ENCODE measurements around the gene AKT1. TPM values are rescaled to one million over a fixed set of nuclear protein-coding genes. Genes with fewer than 3 reads are reported as not detected.

AKT1 gene
- total and polyA plus RNA-seq, 3 experiments from 2014 or later: 34.1 to 150 (median 147) TPM

- Histone ChIP-seq H3K27me3 (ENCODE audit: insufficient read depth, low read length, poor library complexity, severe bottlenecking) (no peaks in the 10 kb centered on the region), H3K9me3 (ENCODE audit: low read length) (no peaks in the 10 kb centered on the region), H3K36me3 (ENCODE audit: insufficient read depth, low read length) (no peaks in the 10 kb centered on the region), H3K4me1 (ENCODE audit: insufficient read depth, low read length) (no peaks in the 10 kb centered on the region), H3K27ac (ENCODE audit: low read depth, low read length) (no peak overlapping the region), H3K4me3 (ENCODE audit: low read length) (no peak overlapping the region)
- Mint-ChIP-seq H3K9me3 (peaks cover 0 to 2% (median 0%) of the 10 kb centered on the region in 5 donors), H3K4me3 (no peak overlapping the region), H3K27me3 (no peaks in the 10 kb centered on the region), H3K27ac (peak overlapping the region in 1 of 8 donors; percentile 6), H3K36me3 (peaks cover 6 to 49% (median 7%) of the 10 kb centered on the region in 3 donors), H3K4me1 (peaks cover 0 to 15% (median 3%) of the 10 kb centered on the region in 3 donors)
- DNase-seq: no peak
- ChIA-PET POLR2A (no interaction called here), CTCF (interaction anchor here (8.7 kb wide), 1 partner anchor 54 kb away, joined by 118 read pairs; no protein-coding TSS in a partner anchor)
Observed at GRCh38 chr14:104772707-104773504, 22.6 kb downstream of the AKT1 start.

DNA sequence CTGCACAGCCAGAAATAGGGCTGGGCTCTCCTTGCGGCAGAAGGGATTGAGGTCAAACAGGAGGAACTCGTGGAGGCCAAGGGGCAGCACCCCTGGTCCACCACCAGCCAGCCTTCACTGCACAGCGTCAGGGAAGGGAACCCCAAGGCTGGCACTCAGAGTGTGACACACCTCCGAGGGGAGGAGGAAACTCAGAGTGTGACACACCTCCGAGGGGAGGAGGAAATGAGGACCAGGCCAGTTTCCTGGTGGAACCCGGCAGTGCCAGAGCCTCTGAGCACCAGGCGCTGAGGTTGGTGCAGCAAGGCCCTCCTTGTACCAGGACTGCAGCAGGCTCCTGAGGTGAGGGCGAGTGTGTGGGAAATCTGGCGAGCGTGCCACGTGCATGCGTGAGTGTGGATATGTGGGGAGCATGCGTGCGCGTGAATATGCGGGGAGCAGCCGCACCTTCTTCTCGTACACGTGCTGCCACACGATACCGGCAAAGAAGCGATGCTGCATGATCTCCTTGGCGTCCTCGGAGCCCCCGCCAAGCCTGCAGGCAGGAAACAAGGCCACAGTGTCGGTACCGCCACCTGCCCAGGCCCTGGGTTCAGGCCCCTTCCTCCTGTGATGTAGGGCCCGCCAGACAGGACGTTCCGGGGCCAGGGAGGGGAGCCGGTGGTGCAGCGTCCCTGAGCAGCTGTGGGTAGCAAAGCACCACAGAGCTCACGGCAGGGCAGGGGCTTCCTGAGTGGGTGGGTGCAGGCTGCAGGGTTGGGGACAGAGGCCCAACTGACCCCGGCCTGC is 23.4 kb downstream of the AKT1 start:
- Mint-ChIP-seq H3K27me3 (no peaks in the 10 kb centered on the region), H3K27ac (peak overlapping the region in 1 of 8 donors; percentile 50), H3K9me3 (peaks cover 0 to 2% (median 0%) of the 10 kb centered on the region in 5 donors), H3K4me1 (peaks cover 0 to 15% (median 3%) of the 10 kb centered on the region in 3 donors), H3K4me3 (no peak overlapping the region), H3K36me3 (peaks cover 6 to 48% (median 7%) of the 10 kb centered on the region in 3 donors)
- DNase-seq: no peak
- ChIA-PET CTCF (interaction anchor here (8.7 kb wide), 1 partner anchor 55 kb away, joined by 118 read pairs; no protein-coding TSS in a partner anchor), POLR2A (interaction anchor here (0.6 kb wide), 1 partner anchor 53 kb away, joined by 3 read pairs; no protein-coding TSS in a partner anchor)
- no peaks in the 10 kb centered on the region for H3K27me3 ChIP-seq (ENCODE audit: insufficient read depth, low read length, poor library complexity, severe bottlenecking)
- H3K4me3 ChIP-seq (ENCODE audit: low read length): no peak overlapping the region
- H3K9me3 ChIP-seq (ENCODE audit: low read length): no peaks in the 10 kb centered on the region
- no peaks in the 10 kb centered on the region for H3K36me3 ChIP-seq (ENCODE audit: insufficient read depth, low read length)
- H3K4me1 ChIP-seq (ENCODE audit: insufficient read depth, low read length): no peaks in the 10 kb centered on the region
- no peak overlapping the region for H3K27ac ChIP-seq (ENCODE audit: low read depth, low read length)

GRCh38 chr14:104771374-104771773 is 24.2 kb downstream of the AKT1 start:
- Mint-ChIP-seq H3K9me3 (peaks cover 0 to 2% (median 0%) of the 10 kb centered on the region in 5 donors), H3K27me3 (no peaks in the 10 kb centered on the region), H3K4me1 (peaks cover 0 to 15% (median 3%) of the 10 kb centered on the region in 3 donors), H3K4me3 (no peak overlapping the region), H3K36me3 (peaks cover 6 to 44% (median 7%) of the 10 kb centered on the region in 3 donors), H3K27ac (no peak overlapping the region)
- Histone ChIP-seq H3K27ac (ENCODE audit: low read depth, low read length) (no peak overlapping the region), H3K4me3 (ENCODE audit: low read length) (no peak overlapping the region), H3K36me3 (ENCODE audit: insufficient read depth, low read length) (no peaks in the 10 kb centered on the region), H3K9me3 (ENCODE audit: low read length) (no peaks in the 10 kb centered on the region), H3K4me1 (ENCODE audit: insufficient read depth, low read length) (no peaks in the 10 kb centered on the region), H3K27me3 (ENCODE audit: insufficient read depth, low read length, poor library complexity, severe bottlenecking) (no peaks in the 10 kb centered on the region)
- CTCF ChIA-PET: interaction anchor here (1.3 to 8.7 kb wide), 2 partner anchors 46 to 56 kb away, joined by 4 to 118 read pairs; no protein-coding TSS in a partner anchor
- POLR2A ChIA-PET: interaction anchor here (0.6 kb wide), 1 partner anchor 54 kb away, joined by 3 read pairs; no protein-coding TSS in a partner anchor
- no peak for DNase-seq

DNA sequence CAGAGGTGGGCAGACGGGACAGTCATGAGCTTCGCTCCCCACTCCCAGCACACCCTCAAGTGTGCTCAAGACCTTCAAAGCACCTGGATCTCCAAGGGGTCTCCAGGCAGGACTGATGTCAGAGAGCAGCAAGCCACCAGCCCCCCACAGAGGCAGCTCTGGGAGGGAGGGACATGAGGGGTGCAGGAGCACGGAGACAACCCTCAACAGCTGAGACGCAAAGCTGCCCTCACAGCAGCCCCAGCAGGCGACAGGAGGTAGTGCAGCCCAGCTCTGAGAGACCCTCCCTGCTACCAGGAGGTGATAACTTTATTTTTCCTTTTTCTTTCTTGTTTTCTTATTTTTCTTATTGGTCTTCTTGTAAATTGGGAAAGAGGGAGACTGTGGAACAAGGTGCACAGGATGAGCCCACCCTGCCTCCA is 24.7 kb downstream of the AKT1 start:
- no peak overlapping the region for H3K27ac ChIP-seq (ENCODE audit: low read depth, low read length)
- no peaks in the 10 kb centered on the region for H3K9me3 ChIP-seq (ENCODE audit: low read length)
- POLR2A ChIA-PET: interaction anchor here (0.6 kb wide), 1 partner anchor 306 kb away, joined by 3 read pairs; no protein-coding TSS in a partner anchor
- H3K4me1 ChIP-seq (ENCODE audit: insufficient read depth, low read length): no peaks in the 10 kb centered on the region
- H3K36me3 ChIP-seq (ENCODE audit: insufficient read depth, low read length): no peaks in the 10 kb centered on the region
- peaks cover 0 to 15% (median 3%) of the 10 kb centered on the region in 3 donors for H3K4me1 Mint-ChIP-seq
- CTCF ChIA-PET: interaction anchor here (1.2 to 8.7 kb wide), 3 partner anchors 23 to 56 kb away, joined by 3 to 118 read pairs (median 4); no protein-coding TSS in a partner anchor
- H3K36me3 Mint-ChIP-seq: peaks cover 6 to 42% (median 7%) of the 10 kb centered on the region in 3 donors
- H3K27me3 Mint-ChIP-seq: no peaks in the 10 kb centered on the region
- peak overlapping the region in 1 of 8 donors; percentile 46 for H3K27ac Mint-ChIP-seq
- H3K27me3 ChIP-seq (ENCODE audit: insufficient read depth, low read length, poor library complexity, severe bottlenecking): no peaks in the 10 kb centered on the region
- peaks cover 0 to 2% (median 0%) of the 10 kb centered on the region in 5 donors for H3K9me3 Mint-ChIP-seq
- no peak overlapping the region for H3K4me3 Mint-ChIP-seq
- DNase-seq: no peak
- no peak overlapping the region for H3K4me3 ChIP-seq (ENCODE audit: low read length)

DNA sequence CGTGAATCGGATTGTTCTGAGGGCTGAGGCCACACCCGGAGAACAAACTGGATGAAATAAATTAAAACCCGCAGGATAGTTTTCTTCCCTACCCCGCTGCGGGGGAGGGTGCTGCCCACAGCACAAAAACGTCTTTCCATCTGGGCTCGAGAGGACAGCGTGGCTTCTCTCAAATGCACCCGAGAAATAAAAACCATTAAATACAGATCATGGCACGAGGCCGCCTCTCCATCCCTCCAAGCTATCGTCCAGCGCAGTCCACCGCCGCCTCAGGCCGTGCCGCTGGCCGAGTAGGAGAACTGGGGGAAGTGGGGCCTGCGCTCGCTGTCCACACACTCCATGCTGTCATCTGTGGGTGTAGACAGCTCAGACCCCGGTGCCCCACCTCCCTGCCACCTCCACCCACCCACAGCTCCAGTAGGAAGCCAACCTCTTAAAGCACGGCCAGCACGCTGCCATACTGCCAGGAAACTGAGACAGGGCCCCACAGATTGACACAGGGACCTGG is 25.4 kb downstream of the AKT1 start:
- CTCF ChIA-PET: interaction anchor here (1.2 to 8.7 kb wide), 2 partner anchors 24 to 57 kb away, joined by 3 to 118 read pairs; no protein-coding TSS in a partner anchor
- Histone ChIP-seq H3K27me3 (ENCODE audit: insufficient read depth, low read length, poor library complexity, severe bottlenecking) (no peaks in the 10 kb centered on the region), H3K4me1 (ENCODE audit: insufficient read depth, low read length) (no peaks in the 10 kb centered on the region), H3K4me3 (ENCODE audit: low read length) (no peak overlapping the region), H3K36me3 (ENCODE audit: insufficient read depth, low read length) (no peaks in the 10 kb centered on the region), H3K9me3 (ENCODE audit: low read length) (no peaks in the 10 kb centered on the region), H3K27ac (ENCODE audit: low read depth, low read length) (no peak overlapping the region)
- peaks cover 0 to 15% (median 3%) of the 10 kb centered on the region in 3 donors for H3K4me1 Mint-ChIP-seq
- H3K27ac Mint-ChIP-seq: peak overlapping the region in 1 of 8 donors; percentile 56
- H3K9me3 Mint-ChIP-seq: peaks cover 0 to 2% (median 0%) of the 10 kb centered on the region in 5 donors
- no peak for DNase-seq
- peaks cover 6 to 42% (median 7%) of the 10 kb centered on the region in 3 donors for H3K36me3 Mint-ChIP-seq
- H3K27me3 Mint-ChIP-seq: no peaks in the 10 kb centered on the region
- POLR2A ChIA-PET: interaction anchor here (0.6 kb wide), 1 partner anchor 307 kb away, joined by 3 read pairs; no protein-coding TSS in a partner anchor
- H3K4me3 Mint-ChIP-seq: no peak overlapping the region

GRCh38 chr14:104769324-104770071 is 26.1 kb downstream of the AKT1 start:
- Mint-ChIP-seq H3K4me3 (no peak overlapping the region), H3K27me3 (no peaks in the 10 kb centered on the region), H3K9me3 (peaks cover 0 to 2% (median 0%) of the 10 kb centered on the region in 5 donors), H3K27ac (peak overlapping the region in 1 of 8 donors; percentile 56), H3K4me1 (peaks cover 0 to 15% (median 3%) of the 10 kb centered on the region in 3 donors), H3K36me3 (peaks cover 6 to 37% (median 7%) of the 10 kb centered on the region in 3 donors)
- CTCF ChIA-PET: interaction anchor here (1.0 to 8.7 kb wide), 10 partner anchors 8 to 102 kb away, joined by 3 to 118 read pairs (median 8); partner anchors contain the start of gene SIVA1
- Histone ChIP-seq H3K27me3 (ENCODE audit: insufficient read depth, low read length, poor library complexity, severe bottlenecking) (no peaks in the 10 kb centered on the region), H3K9me3 (ENCODE audit: low read length) (no peaks in the 10 kb centered on the region), H3K4me1 (ENCODE audit: insufficient read depth, low read length) (no peaks in the 10 kb centered on the region), H3K4me3 (ENCODE audit: low read length) (no peak overlapping the region), H3K27ac (ENCODE audit: low read depth, low read length) (no peak overlapping the region), H3K36me3 (ENCODE audit: insufficient read depth, low read length) (no peaks in the 10 kb centered on the region)
- no peak for DNase-seq
- POLR2A ChIA-PET: interaction anchor here (0.8 to 1.5 kb wide), 3 partner anchors 17 to 52 kb away, joined by 3 to 7 read pairs (median 7); partner anchors contain the start of genes SIVA1 and ZBTB42
